GM23248 (cell line): Measurements from ENCODE around the gene NPAS3.

Experiments used
- EZH2 ChIP-seq: fragments of 200-600 bp; sonication (generic); IDR thresholded peaks from 2 replicates; pipeline ENCODE4 v1.6.1; 2018; ENCODE audit warnings: antibody characterized with exemption, mild to moderate bottlenecking; ENCODE audit not compliant: insufficient read depth, poor library complexity, severe bottlenecking
- EZH2phosphoT487 ChIP-seq: fragments of 200-600 bp; sonication (generic); IDR thresholded peaks from 2 replicates; pipeline ENCODE4 v1.6.1; 2018; ENCODE audit warnings: antibody characterized with exemption, moderate library complexity, mild to moderate bottlenecking, low read depth; ENCODE audit not compliant: insufficient read depth

DNA sequence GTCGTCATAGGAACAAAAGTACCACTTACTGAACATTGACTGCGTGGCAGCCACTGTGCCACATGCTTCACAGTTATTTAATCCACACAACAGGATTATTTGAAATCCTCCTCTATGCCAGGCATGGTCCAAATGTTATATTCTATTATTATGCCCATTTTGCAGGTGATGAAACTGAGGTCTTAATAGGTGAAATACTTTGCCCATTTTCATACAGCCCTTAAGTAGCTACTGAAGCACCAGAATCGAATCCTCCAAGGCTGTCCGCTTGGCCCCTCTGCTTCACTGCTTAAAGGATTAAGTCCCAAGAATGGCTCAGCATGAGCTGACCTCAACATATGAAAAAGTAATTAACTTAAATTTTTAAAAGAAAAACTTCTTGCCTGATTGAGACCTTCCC, 799.4 kb downstream of the NPAS3 start:
- TF ChIP-seq EZH2 (no peak), EZH2phosphoT487 (no peak)
